Gastroesophageal sphincter (tissue), 3 donors: Measurements from ENCODE around the gene FGGY.
"Not testable (repeated sequence)": the region's sequence is repeated elsewhere in the genome, so short reads cannot be mapped to it uniquely, and the experiment has no call there.

Experiments
- POLR2A ChIP-seq, 2 donors: fragments of 450-650 bp; IDR thresholded peaks; one replicate each; pipeline ENCODE4 v1.6.1; 2017; ENCODE audit warnings: antibody characterized with exemption in 2 of 2, mild to moderate bottlenecking in 2 of 2, moderate library complexity in 1 of 2
- TF ChIP-seq, protein P1 (sequence below), 4 experiments: fragments of 200-600 bp in 2 of 4; fragments of 450-650 bp in 2 of 4; sonication (generic) in 1 of 4; IDR thresholded peaks; one replicate each; pipeline ENCODE4 v1.5.1; 2017 to 2019; ENCODE audit warnings: antibody characterized with exemption in 4 of 4, mild to moderate bottlenecking in 2 of 4, moderate library complexity in 2 of 4

DNA sequence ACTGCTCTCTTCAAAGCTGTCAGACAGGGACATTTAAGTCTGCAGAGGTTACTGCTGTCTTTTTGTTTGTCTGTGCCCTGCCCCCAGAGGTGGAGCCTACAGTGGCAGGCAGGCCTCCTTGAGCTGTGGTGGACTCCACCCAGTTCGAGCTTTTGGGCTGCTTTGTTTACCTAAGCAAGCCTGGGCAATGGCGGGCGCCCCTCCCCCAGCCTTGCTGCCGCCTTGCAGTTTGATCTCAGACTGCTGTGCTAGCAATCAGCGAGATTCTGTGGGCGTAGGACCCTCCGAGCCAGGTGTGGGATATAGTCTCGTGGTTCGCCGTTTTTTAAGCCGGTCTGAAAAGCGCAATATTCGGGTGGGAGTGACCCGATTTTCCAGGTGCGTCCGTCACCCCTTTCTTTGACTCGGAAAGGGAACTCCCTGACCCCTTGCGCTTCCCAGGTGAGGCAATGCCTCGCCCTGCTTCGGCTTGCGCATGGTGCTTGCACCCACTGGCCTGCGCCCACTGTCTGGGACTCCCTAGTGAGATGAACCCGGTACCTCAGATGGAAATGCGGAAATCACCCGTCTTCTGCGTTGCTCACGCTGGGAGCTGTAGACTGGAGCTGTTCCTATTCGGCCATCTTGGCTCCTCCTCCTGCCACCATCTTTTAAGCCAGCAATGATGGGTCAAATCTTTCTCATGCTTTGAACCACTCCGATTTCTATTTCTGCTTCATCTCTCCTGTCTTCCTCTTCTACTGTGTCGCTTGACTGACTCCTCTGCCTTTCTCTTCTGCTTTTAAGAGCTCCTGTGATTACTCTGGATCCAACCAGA is 356.5 kb downstream of the FGGY start:
- TF ChIP-seq, protein P1, sequence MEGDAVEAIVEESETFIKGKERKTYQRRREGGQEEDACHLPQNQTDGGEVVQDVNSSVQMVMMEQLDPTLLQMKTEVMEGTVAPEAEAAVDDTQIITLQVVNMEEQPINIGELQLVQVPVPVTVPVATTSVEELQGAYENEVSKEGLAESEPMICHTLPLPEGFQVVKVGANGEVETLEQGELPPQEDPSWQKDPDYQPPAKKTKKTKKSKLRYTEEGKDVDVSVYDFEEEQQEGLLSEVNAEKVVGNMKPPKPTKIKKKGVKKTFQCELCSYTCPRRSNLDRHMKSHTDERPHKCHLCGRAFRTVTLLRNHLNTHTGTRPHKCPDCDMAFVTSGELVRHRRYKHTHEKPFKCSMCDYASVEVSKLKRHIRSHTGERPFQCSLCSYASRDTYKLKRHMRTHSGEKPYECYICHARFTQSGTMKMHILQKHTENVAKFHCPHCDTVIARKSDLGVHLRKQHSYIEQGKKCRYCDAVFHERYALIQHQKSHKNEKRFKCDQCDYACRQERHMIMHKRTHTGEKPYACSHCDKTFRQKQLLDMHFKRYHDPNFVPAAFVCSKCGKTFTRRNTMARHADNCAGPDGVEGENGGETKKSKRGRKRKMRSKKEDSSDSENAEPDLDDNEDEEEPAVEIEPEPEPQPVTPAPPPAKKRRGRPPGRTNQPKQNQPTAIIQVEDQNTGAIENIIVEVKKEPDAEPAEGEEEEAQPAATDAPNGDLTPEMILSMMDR (IDR thresholded peaks at IDR 0.05): not testable (repeated sequence)
- TF ChIP-seq POLR2A (IDR thresholded peaks at IDR 0.05): not testable (repeated sequence)
